AG10803 (cell line): ENCODE measurements around the gene GNAZ.

Experiments
- DNase-seq: peaks from one replicate; pipeline ENCODE4 v3.0.0; 2010; ENCODE audit warnings: low read depth
- H3K4me3 ChIP-seq: 2 replicates; pipeline ENCODE4 v1.5.1; 2011; ENCODE audit warnings: mild to moderate bottlenecking, low read length, control low read depth
- TF ChIP-seq, protein P1 (sequence below): conservative IDR thresholded peaks from 2 replicates; pipeline ENCODE4 v1.5.1; 2011; ENCODE audit warnings: mild to moderate bottlenecking, low read length, control low read depth, inconsistent platforms

The GNAZ gene

DNA sequence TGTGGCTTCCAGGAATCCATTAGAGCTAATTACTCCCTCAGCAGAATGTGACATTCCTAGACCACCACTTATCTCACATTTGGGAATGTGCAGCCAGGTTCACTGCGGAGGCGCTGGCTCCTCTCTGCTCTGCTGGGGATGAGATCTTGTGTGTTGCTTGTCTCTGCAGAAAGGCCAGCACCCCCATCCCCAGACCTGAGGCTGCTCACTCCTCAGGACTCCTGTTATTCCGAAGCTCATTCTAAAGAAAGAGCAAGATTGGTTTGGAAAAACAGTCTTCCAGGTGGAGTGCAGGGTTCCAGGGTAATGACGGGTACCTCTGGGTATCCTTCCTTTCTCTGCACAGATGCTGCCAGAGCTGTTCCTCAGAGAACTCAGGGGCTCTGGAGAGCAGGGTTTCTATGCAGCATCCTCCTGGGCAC, 50.7 kb downstream of the GNAZ start:
- no peak for DNase-seq
- H3K4me3 ChIP-seq, result no peak overlapping the region
- TF ChIP-seq, protein P1, sequence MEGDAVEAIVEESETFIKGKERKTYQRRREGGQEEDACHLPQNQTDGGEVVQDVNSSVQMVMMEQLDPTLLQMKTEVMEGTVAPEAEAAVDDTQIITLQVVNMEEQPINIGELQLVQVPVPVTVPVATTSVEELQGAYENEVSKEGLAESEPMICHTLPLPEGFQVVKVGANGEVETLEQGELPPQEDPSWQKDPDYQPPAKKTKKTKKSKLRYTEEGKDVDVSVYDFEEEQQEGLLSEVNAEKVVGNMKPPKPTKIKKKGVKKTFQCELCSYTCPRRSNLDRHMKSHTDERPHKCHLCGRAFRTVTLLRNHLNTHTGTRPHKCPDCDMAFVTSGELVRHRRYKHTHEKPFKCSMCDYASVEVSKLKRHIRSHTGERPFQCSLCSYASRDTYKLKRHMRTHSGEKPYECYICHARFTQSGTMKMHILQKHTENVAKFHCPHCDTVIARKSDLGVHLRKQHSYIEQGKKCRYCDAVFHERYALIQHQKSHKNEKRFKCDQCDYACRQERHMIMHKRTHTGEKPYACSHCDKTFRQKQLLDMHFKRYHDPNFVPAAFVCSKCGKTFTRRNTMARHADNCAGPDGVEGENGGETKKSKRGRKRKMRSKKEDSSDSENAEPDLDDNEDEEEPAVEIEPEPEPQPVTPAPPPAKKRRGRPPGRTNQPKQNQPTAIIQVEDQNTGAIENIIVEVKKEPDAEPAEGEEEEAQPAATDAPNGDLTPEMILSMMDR, result no peak

- no peak overlapping the region for H3K4me3 ChIP-seq
- TF ChIP-seq, protein P1, result no peak
- peak; percentile 9 for DNase-seq
Measured at GRCh38 chr22:23121424-23121823, 51.1 kb downstream of the GNAZ start.

DNA sequence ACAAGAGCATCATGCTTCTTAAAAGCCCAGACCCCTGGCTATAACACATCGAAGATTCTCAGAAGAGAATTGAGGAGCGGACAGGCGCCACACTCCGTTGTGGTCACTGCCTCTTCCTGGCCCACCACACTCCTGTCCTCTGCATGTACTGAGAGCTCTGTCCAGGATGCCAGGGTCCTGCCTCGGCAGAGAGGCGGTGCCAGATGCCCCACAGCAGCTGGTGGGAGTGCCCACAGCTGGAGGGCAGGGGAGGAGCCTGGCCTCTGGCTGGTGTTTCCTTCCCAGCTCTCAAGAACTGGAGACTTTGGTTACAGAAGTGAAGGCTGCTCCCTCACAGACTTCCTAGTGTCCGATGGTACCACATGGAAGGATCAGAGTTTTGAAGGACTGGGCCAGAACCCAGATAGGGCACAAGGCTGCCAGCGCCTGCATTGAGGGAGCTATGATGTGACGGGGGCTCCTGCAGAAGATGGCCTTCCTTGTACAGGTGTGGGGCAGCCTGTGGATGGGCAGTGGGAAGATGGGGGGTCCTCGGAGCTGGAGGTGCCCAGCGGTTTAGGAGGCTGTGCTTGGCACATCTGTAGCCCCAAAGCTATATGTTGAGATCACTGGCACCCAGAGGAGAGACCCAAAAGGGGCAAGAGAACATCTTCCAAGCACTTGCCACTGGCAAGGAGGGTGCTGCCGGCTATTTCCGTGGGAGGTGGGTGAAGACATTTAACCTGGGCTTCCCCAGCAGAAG, 52.1 kb downstream of the GNAZ start:
- TF ChIP-seq, protein P1, result no peak
- no peak overlapping the region for H3K4me3 ChIP-seq
- no peak for DNase-seq

DNA sequence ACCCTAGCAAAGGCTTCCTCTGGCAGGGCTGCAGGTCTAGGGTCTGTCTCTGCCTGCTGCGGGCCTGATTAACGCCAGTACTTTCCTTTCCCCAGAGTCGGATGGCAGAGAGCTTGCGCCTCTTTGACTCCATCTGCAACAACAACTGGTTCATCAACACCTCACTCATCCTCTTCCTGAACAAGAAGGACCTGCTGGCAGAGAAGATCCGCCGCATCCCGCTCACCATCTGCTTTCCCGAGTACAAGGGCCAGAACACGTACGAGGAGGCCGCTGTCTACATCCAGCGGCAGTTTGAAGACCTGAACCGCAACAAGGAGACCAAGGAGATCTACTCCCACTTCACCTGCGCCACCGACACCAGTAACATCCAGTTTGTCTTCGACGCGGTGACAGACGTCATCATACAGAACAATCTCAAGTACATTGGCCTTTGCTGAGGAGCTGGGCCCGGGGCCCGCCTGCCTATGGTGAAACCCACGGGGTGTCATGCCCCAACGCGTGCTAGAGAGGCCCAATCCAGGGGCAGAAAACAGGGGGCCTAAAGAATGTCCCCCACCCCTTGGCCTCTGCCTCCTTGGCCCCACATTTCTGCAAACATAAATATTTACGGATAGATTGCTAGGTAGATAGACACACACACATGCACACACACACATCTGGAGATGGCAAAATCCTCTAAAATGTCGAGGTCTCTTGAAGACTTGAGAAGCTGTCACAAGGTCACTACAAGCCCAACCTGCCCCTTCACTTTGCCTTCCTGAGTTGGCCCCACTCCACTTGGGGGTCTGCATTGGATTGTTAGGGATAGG, 52.9 kb downstream of the GNAZ start:
- no peak for DNase-seq
- no peak overlapping the region for H3K4me3 ChIP-seq
- TF ChIP-seq, protein P1, result no peak

DNA sequence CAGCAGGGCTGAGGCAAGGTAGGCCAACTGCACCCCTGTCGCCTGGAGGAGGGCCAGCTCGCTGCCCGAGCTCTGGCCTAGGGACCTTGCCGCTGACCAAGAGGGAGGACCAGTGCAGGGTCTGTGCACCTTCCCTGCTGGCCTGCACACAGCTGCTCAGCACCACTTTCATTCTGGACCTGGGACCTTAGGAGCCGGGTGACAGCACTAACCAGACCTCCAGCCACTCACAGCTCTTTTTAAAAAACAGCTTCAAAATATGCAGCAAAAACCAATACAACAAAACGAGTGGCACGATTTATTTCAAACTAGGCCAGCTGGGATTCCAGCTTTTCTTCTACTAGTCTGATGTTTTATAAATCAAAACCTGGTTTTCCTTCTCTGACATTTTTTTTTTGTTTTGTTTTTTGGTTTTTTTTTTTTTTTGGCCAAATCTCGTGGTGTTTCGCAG, 53.5 kb downstream of the GNAZ start:
- TF ChIP-seq, protein P1, result no peak
- DNase-seq, result no peak

DNA sequence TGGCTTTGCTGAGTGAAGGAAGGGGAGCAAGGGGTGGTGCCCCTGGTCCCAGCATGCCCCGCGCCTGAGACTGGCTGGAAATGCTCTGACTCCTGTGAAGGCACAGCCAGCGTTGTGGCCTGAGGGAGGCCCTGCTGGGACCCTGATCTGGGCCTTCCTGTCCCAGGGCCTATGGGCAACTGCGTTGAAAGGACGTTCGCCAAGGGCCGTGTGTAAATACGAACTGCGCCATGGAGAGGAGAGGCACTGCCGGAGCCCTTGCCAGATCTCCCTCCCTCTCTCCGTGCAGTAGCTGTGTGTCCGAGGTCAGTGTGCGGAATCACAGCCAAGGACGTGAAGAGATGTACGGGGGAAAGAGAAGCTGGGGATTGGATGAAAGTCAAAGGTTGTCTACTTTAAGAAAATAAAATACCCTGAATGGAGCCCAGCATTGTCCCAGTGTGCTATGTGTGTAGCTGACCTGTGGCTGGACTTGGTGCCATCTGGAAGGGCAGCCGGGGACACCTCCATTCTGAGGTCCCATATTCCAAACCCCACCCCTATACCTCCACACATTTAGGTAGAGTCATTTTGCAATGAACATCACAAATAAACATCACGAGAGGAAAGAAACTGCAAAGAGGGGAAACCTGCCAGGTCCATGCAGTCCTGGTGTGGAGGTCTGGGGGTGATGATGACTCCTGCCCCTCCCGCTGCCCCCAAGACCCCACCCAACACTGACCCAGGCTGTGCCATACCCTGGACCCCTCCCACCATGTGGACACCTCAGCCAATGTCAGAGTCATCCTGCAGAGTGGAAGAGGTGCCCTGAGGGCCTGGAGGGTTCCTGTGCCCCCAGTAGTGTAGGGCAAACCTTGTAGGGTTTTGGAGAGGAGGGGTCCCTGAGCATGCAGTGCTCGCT, 54.5 kb downstream of the GNAZ start:
- TF ChIP-seq, protein P1, result no peak
- no peak for DNase-seq
- H3K4me3 ChIP-seq, result no peak overlapping the region

More for the DNA sequence above, 53.5 kb downstream of the GNAZ start:
- no peak overlapping the region for H3K4me3 ChIP-seq
